ENCODE results near the gene PDCD10. TPM values are rescaled to one million over a fixed set of nuclear protein-coding genes. Genes with fewer than 3 reads are reported as not detected.

The PDCD10 gene
- total RNA-seq (2014; rRNA removed; shearing (Covaris generic)), result 122 and 146 TPM in 2 replicates

GRCh38 chr3:167734498-167735232 lies at the start of gene PDCD10:
PDCD10 (minus strand) TSS chr3:167734892; CDS start chr3:167720157, 14,735 bp downstream.
- DNase-seq (ENCODE audit: low read depth), result peak; percentile 99

- DNase-seq (ENCODE audit: low read depth), result no peak
These were observed 49.1 kb upstream of the PDCD10 start for GRCh38 chr3:167783781-167784180.

- DNase-seq (ENCODE audit: low read depth), result no peak
These were observed 45.7 kb upstream of the PDCD10 start for GRCh38 chr3:167780214-167780883.

GRCh38 chr3:167777356-167777755 lies 42.7 kb upstream of the PDCD10 start:
- no peak for DNase-seq (ENCODE audit: low read depth)

GRCh38 chr3:167776066-167776685 lies 41.5 kb upstream of the PDCD10 start:
- no peak for DNase-seq (ENCODE audit: low read depth)

- no peak for DNase-seq (ENCODE audit: low read depth)
These were observed 38.9 kb upstream of the PDCD10 start for GRCh38 chr3:167773584-167773983.

- no peak for DNase-seq (ENCODE audit: low read depth)
These were observed 38.3 kb upstream of the PDCD10 start for GRCh38 chr3:167772992-167773391.

GRCh38 chr3:167762296-167762695 lies 27.6 kb upstream of the PDCD10 start:
- DNase-seq (ENCODE audit: low read depth), result no peak

GRCh38 chr3:167761302-167761701 lies 26.6 kb upstream of the PDCD10 start:
- no peak for DNase-seq (ENCODE audit: low read depth)

GRCh38 chr3:167754049-167754448 lies 19.4 kb upstream of the PDCD10 start:
- DNase-seq (ENCODE audit: low read depth), result no peak

- peak; percentile 14 for DNase-seq (ENCODE audit: low read depth)
These were observed 15.7 kb upstream of the PDCD10 start for GRCh38 chr3:167750272-167750971.

GRCh38 chr3:167749728-167750127 lies 15.0 kb upstream of the PDCD10 start:
- DNase-seq (ENCODE audit: low read depth), result no peak

- no peak for DNase-seq (ENCODE audit: low read depth)
These were observed 14.5 kb upstream of the PDCD10 start for GRCh38 chr3:167749209-167749608.

GRCh38 chr3:167743799-167744198 lies 9.1 kb upstream of the PDCD10 start:
- DNase-seq (ENCODE audit: low read depth), result peak; percentile 4

- DNase-seq (ENCODE audit: low read depth), result no peak
These were observed 7.6 kb upstream of the PDCD10 start for GRCh38 chr3:167742338-167742737.

- DNase-seq (ENCODE audit: low read depth), result peak; percentile 32
These were observed 6.4 kb upstream of the PDCD10 start for GRCh38 chr3:167740961-167741587.

GRCh38 chr3:167739190-167739810 lies 4.6 kb upstream of the PDCD10 start:
- no peak for DNase-seq (ENCODE audit: low read depth)

- no peak for DNase-seq (ENCODE audit: low read depth)
These were observed 3.3 kb upstream of the PDCD10 start for GRCh38 chr3:167738037-167738436.

GRCh38 chr3:167736997-167737396 lies 2.3 kb upstream of the PDCD10 start:
- DNase-seq (ENCODE audit: low read depth), result no peak

GRCh38 chr3:167736264-167736787 lies 1.6 kb upstream of the PDCD10 start:
- no peak for DNase-seq (ENCODE audit: low read depth)

Data from RPMI7951 (cell line).